GM21717 (cell line): ENCODE results near the gene AMD1.
"Not testable (repeated sequence)": the region's sequence is repeated elsewhere in the genome, so short reads cannot be mapped to it uniquely, and the experiment has no call there.

Experiments
- ATAC-seq: cut with Tn5 transposase; IDR thresholded peaks from one replicate; pipeline ENCODE4 v1.9.1; 2021; ENCODE audit warnings: mild to moderate bottlenecking, moderate library complexity; ENCODE audit not compliant: unreplicated experiment

AMD1 gene

GRCh38 chr6:110873981-110874879 is at the start of gene AMD1:
Gene AMD1, plus strand, starts transcription at chr6:110874785. Its CDS starts 321 bp downstream, at chr6:110875106.
- ATAC-seq, result peak; percentile 69

DNA sequence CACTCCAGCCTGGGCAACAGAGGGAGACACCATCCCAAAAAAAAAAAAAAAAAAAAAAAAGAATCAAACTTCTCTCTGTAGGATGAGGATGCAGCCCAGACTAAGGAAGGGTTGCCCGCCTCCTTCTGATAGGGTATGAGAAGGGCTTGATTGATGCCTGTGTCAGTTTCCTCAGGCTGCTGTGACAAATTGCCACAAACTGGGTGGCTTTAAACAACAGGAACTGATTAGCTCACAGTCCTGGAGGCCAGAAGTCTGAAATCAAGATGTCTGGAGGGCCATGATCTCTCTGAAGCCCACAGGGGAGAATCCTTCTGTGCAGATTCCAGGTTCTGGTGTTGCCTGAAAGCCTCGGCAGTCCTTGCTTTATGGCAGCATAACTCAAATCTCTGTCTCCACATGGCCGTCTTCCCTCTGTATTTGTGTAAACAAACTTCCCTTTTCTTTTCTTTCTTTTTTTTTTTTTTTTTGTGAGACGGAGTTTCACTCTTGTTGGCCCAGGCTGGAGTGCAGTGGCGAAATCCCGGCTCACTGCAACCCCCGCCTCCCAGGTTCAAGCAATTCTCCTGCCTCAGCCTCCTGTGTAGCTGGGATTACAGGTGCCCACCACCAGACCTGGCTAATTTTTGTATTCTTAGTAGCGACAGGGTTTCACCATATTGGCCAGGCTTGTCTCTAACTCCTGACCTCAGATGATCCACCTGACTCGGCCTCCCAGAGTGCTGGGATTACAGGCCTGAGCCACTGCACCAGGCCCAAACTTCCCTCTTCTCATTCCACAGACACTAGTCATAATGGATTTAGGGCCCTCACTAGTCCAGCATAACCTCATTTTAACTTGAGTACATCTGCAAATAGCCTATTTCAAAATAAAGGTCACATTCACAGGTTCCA is 48.1 kb upstream of the AMD1 start:
- no peak for ATAC-seq

DNA sequence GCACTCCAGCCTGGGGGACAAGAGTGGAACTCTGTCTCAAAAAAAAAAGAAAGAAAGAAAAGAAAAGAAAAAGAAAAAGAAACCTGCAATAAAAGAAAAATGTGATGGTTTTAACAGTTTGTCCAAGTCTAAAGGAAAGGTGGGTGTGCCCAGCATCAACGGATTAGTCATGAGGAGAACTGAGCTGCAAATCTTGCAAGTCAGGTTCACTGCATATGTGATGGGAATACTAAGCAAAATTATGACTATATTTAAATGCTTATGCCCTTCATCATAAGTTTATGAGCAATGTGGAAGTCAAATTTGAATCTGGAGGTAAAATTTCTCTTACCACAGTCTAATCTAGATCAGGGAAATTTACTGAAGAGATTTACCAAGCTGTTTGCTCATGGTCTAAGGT is 46.2 kb upstream of the AMD1 start:
- no peak for ATAC-seq

DNA sequence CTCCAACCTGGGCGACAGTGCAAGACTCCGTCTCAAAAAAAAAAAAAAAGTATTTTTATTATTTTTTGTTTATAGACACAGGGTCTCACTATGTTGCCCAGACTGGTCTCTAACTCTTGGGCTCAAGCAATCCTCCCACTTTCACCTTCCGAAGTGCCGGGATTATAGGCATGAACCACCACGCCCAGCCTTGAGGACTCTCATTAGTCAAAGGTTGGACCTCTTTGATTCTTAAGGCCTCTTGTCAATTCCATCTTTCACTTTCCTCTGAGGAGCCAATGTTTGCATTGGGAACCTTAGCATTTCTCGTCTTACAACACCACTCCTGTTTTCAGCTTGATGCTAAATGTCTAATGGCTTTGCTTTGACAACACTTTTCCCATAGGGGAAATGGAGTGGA is 43.2 kb upstream of the AMD1 start:
- ATAC-seq, result no peak

GRCh38 chr6:110833831-110834230 is 40.8 kb upstream of the AMD1 start:
- no peak for ATAC-seq

- not testable (repeated sequence) for ATAC-seq
Observed at GRCh38 chr6:110835751-110836150, 38.8 kb upstream of the AMD1 start.

GRCh38 chr6:110841266-110841665 is 33.3 kb upstream of the AMD1 start:
- no peak for ATAC-seq

- no peak for ATAC-seq
Observed at GRCh38 chr6:110849781-110850180, 24.8 kb upstream of the AMD1 start.

GRCh38 chr6:110852773-110853172 is 21.8 kb upstream of the AMD1 start:
- no peak for ATAC-seq

DNA sequence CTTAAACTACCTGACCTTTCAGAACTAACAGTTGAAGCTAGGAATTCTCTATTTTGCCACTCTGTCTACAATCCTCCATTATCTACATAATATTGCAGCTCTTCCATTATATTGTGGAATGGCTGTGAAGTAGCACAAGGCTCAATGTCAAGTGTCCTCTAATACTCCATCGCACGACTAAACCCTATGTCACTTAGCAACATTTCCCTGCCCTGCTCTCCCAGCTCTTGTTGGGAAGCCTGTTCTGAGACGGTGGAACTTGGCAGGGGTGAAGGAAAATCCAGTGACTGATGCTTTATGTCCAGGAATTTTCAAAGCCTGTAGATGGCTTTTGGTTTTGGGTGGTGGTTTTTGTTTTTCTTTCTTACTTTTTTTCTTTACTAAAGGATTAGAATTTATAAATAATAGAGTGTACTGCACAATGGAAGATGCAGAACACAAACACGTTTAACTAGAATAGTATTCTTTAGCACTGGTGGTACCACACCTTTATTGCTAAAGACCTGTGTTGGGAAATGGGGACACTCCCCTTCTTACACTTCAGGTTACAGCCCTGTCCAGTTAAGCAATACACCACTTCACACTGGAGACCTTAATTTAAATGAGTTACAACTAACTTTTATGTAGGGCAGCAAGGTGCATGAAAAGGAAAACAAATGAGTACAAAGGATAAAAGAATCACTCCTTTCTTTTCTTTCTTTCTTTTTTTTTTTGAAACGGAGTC is 20.7 kb upstream of the AMD1 start:
- no peak for ATAC-seq

- no peak for ATAC-seq
Observed at GRCh38 chr6:110856296-110856695, 18.3 kb upstream of the AMD1 start.

- ATAC-seq, result no peak
Observed at GRCh38 chr6:110858016-110858415, 16.6 kb upstream of the AMD1 start.

GRCh38 chr6:110858562-110859214 is 15.9 kb upstream of the AMD1 start:
- no peak for ATAC-seq

- ATAC-seq, result no peak
Observed at GRCh38 chr6:110859335-110859792, 15.2 kb upstream of the AMD1 start.

GRCh38 chr6:110864824-110865223 is 9.8 kb upstream of the AMD1 start:
- no peak for ATAC-seq

GRCh38 chr6:110874880-110875547 is 429 bp downstream of the AMD1 start:
- peak; percentile 16 for ATAC-seq

GRCh38 chr6:110875548-110876169 is 1.1 kb downstream of the AMD1 start:
- ATAC-seq, result peak; percentile 12

- peak; percentile 26 for ATAC-seq
Observed at GRCh38 chr6:110876170-110876773, 1.7 kb downstream of the AMD1 start.
